NCI-H128 (cell line): ENCODE data around the gene SH2D7.

Experiments
- DNase-seq: peaks from one replicate; lab custom pipeline; 2025; ENCODE audit not compliant: unreplicated experiment; lab: John Stamatoyannopoulos, UW

SH2D7 gene

GRCh38 chr15:78092261-78093041 is at the start of gene SH2D7:
SH2D7 (plus strand) TSS chr15:78092561; CDS start chr15:78092585, 24 bp downstream.
- DNase-seq, result no peak

GRCh38 chr15:78044407-78045155 is 47.8 kb upstream of the SH2D7 start:
- no peak for DNase-seq

- no peak for DNase-seq
These were observed 47.2 kb upstream of the SH2D7 start for GRCh38 chr15:78045189-78045588.

GRCh38 chr15:78046796-78047341 is 45.5 kb upstream of the SH2D7 start:
- DNase-seq, result no peak

- DNase-seq, result no peak
These were observed 44.4 kb upstream of the SH2D7 start for GRCh38 chr15:78047761-78048627.

GRCh38 chr15:78048628-78048920 is 43.8 kb upstream of the SH2D7 start:
- no peak for DNase-seq

GRCh38 chr15:78049691-78050440 is 42.5 kb upstream of the SH2D7 start:
- no peak for DNase-seq

GRCh38 chr15:78050441-78050809 is 41.9 kb upstream of the SH2D7 start:
- no peak for DNase-seq

- no peak for DNase-seq
These were observed 41.5 kb upstream of the SH2D7 start for GRCh38 chr15:78050826-78051225.

GRCh38 chr15:78051596-78051995 is 40.8 kb upstream of the SH2D7 start:
- no peak for DNase-seq

- no peak for DNase-seq
These were observed 40.4 kb upstream of the SH2D7 start for GRCh38 chr15:78052001-78052401.

GRCh38 chr15:78052545-78052944 is 39.8 kb upstream of the SH2D7 start:
- DNase-seq, result no peak

- DNase-seq, result no peak
These were observed 37.8 kb upstream of the SH2D7 start for GRCh38 chr15:78054518-78054917.

- no peak for DNase-seq
These were observed 37.4 kb upstream of the SH2D7 start for GRCh38 chr15:78054966-78055365.

GRCh38 chr15:78055919-78056713 is 36.2 kb upstream of the SH2D7 start:
- no peak for DNase-seq

- DNase-seq, result no peak
These were observed 35.6 kb upstream of the SH2D7 start for GRCh38 chr15:78056714-78057269.

- DNase-seq, result no peak
These were observed 34.6 kb upstream of the SH2D7 start for GRCh38 chr15:78057803-78058202.

- DNase-seq, result no peak
These were observed 33.9 kb upstream of the SH2D7 start for GRCh38 chr15:78058401-78058935.

- DNase-seq, result no peak
These were observed 33.1 kb upstream of the SH2D7 start for GRCh38 chr15:78059110-78059839.
